ENCODE results near the gene UTS2R. TPM values are rescaled to one million over a fixed set of nuclear protein-coding genes. Genes with fewer than 3 reads are reported as not detected.

The UTS2R gene
- total and polyA plus RNA-seq, 11 donors: 0.11 to 21.9 (median 1.2) TPM

DNA sequence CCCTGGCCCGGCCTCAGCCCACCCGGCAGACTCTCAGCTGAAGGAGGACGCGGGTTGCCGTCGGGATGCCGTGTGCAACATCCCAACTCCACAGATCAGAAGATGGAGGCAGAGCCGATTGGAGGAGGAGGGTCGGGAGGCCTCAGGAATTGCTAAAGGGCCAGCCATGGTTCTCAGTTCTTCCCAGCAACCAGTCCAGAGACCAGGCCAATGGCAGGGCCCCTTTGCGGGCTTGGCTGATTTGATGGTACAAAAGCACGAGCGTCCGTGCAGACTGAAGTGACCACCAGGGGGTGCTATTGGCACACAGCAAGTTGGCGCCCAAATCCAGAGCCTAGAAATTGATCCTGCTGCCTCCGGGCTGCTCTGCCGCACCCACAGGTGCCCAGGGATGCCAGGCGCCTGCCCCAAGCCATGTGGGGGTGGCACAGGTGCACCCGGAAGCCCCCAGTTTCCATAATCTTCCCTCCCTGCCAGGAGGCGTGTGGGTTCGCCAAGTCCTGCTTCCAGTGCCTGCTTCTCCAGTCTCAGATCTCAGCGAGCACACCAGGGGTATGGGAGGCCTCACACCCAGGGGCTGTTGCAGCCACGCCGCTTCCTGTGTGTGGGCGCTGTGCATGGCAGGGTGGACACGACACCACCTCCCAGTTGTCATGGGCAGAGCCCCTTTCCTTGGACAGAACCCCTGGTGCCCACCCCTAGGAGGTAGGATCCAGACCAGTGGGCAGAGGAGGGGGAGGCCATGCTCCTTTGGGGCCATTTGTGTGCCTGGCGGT lies 19.7 kb upstream of the UTS2R start:
- peaks cover 0 to 14% (median 3%) of the 10 kb centered on the region in 12 donors for H3K4me1 ChIP-seq
- intact Hi-C loops (cut with DNase I): loop anchor here (1.0 to 10.0 kb wide), 12 partner anchors 60 to 425 kb away; no protein-coding TSS in a partner anchor
- no peaks in the 10 kb centered on the region for H3K36me3 ChIP-seq
- peak; percentile 49 to 91 (median 87) for ATAC-seq
- H3K27ac ChIP-seq: no peak overlapping the region
- peak; percentile 79 to 88 (median 85) for DNase-seq
- no peaks in the 10 kb centered on the region for H3K9me3 ChIP-seq
- 32 to 45% (median 39%) methylated on average over 17 to 26 of the region's 26 CpGs for WGBS, 4 donors
- no peak overlapping the region for H3K4me3 ChIP-seq
- no peak for TF ChIP-seq POLR2A (IDR thresholded peaks at IDR 0.05)
- TF ChIP-seq, protein P1, sequence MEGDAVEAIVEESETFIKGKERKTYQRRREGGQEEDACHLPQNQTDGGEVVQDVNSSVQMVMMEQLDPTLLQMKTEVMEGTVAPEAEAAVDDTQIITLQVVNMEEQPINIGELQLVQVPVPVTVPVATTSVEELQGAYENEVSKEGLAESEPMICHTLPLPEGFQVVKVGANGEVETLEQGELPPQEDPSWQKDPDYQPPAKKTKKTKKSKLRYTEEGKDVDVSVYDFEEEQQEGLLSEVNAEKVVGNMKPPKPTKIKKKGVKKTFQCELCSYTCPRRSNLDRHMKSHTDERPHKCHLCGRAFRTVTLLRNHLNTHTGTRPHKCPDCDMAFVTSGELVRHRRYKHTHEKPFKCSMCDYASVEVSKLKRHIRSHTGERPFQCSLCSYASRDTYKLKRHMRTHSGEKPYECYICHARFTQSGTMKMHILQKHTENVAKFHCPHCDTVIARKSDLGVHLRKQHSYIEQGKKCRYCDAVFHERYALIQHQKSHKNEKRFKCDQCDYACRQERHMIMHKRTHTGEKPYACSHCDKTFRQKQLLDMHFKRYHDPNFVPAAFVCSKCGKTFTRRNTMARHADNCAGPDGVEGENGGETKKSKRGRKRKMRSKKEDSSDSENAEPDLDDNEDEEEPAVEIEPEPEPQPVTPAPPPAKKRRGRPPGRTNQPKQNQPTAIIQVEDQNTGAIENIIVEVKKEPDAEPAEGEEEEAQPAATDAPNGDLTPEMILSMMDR (IDR thresholded peaks at IDR 0.05): peak; percentile 92 to 99 (median 97)
- peaks cover 0 to 11% (median 0%) of the 10 kb centered on the region in 9 donors for H3K27me3 ChIP-seq

DNA sequence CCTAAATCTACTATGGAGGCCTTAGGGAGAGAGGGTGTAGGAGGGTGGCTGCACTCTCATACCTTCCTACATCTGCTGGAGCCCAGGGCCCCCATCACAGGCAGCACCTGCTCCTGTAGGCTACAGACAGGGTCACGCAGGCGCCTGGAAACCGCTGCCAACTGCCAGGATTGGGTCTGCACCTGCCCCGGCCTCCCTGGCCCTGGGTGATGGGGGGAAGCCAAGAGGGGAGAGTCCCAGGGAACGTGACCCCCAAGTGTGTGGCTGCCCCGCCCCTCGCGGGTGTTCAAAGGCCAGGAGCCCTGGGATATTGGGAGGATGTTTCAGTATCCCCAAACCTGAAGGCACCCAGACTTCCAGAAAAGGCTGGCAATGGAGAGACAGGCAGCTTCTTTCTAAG lies 18.1 kb upstream of the UTS2R start:
- 87 to 90% (median 88%) methylated on average over 8 of the region's 8 CpGs for WGBS, 4 donors
- DNase-seq: no peak
- Histone ChIP-seq H3K36me3 (no peaks in the 10 kb centered on the region), H3K27ac (no peak overlapping the region), H3K9me3 (no peaks in the 10 kb centered on the region), H3K4me1 (peaks cover 0 to 14% (median 3%) of the 10 kb centered on the region in 12 donors), H3K27me3 (peaks cover 0 to 25% (median 0%) of the 10 kb centered on the region in 9 donors), H3K4me3 (no peak overlapping the region)
- intact Hi-C loops (cut with DNase I): loop anchor here (2.0 to 10.0 kb wide), 10 partner anchors 59 to 424 kb away; no protein-coding TSS in a partner anchor
- no peak for TF ChIP-seq POLR2A (IDR thresholded peaks at IDR 0.05)
- TF ChIP-seq, protein P1 (IDR thresholded peaks at IDR 0.05): no peak
- ATAC-seq: no peak

DNA sequence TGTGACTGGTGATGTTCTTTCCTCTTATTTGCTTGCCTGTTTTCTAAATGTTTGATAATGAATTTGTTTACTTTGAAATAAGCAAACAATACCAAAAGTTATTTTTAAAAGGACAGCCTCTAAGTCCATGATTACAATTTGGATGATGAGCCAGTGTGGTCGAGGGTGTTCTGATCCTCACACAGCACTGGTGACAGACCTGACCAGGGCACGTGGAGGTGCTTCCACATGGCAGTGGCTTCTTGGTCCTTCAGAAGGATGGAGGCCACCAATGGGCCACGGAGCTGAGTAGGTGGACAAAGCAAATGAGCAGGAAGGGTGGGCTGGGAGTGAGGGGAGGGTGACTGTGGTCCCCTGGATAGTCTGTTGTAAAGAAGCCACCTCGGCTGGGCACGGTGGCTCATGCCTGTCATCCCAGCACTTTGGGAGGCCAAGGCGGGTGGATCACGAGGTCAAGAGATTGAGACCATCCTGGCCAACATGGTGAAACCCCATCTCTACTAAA lies 16.7 kb upstream of the UTS2R start:
- DNase-seq (no peak), ATAC-seq (no peak)
- H3K36me3 ChIP-seq: no peaks in the 10 kb centered on the region
- peaks cover 0 to 32% (median 0%) of the 10 kb centered on the region in 9 donors for H3K27me3 ChIP-seq
- H3K9me3 ChIP-seq: no peaks in the 10 kb centered on the region
- no peak overlapping the region for H3K4me3 ChIP-seq
- TF ChIP-seq, protein P1 (IDR thresholded peaks at IDR 0.05): no peak
- no peak for TF ChIP-seq POLR2A (IDR thresholded peaks at IDR 0.05)
- H3K4me1 ChIP-seq: peaks cover 0 to 9% (median 0%) of the 10 kb centered on the region in 12 donors
- 84 to 93% (median 88%) methylated on average over 5 to 7 of the region's 7 CpGs for WGBS, 4 donors
- no peak overlapping the region for H3K27ac ChIP-seq
- intact Hi-C loops (cut with DNase I): loop anchor here (5.0 to 10.0 kb wide), 10 partner anchors 47 to 422 kb away; no protein-coding TSS in a partner anchor

DNA sequence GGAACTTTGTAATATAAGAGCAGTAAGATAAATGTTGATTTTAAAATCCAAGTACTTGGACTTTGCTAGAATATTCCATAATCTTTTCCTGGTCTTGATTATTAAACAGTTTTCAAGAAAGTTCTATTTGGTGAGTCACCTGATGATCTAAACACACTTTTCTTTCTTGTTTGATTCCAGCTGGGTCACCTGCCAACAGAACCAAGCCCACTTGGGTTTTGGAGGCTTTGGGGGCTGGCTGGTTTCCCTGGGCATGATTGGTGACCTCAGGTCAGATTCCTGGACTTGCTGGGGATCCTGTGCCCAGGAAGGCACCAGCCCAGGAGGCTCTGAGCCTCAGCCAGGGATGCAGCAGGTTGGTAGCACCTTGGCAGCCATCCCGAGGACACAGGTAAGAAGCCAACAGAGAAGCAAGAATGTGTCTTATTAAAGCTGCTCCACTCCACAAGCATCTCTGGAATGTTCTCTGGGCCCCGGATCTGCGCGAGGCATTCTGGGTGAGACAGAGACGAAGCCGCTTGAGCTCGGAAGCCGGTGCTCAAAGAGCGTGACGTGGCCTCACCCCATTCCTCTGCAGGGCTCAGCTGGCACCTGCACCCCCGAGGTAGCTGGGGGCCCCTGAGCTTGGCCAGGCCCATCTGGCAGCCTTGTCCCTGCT lies 15.7 kb upstream of the UTS2R start:
- WGBS, 4 donors: 27 to 58% (median 50%) methylated on average over 10 to 11 of the region's 11 CpGs
- Histone ChIP-seq H3K4me3 (no peak overlapping the region), H3K4me1 (peaks cover 0 to 9% (median 0%) of the 10 kb centered on the region in 12 donors), H3K27me3 (peaks cover 0 to 32% (median 0%) of the 10 kb centered on the region in 9 donors), H3K9me3 (no peaks in the 10 kb centered on the region), H3K27ac (no peak overlapping the region), H3K36me3 (no peaks in the 10 kb centered on the region)
- no peak for TF ChIP-seq POLR2A (IDR thresholded peaks at IDR 0.05)
- no peak for ATAC-seq
- intact Hi-C loops (cut with DNase I): loop anchor here in 5 of 10 donors (5.0 to 10.0 kb wide), 4 partner anchors 46 to 419 kb away; no protein-coding TSS in a partner anchor
- no peak for DNase-seq

Measured in heart left ventricle (tissue), 16 donors.